ENCODE measurements around the gene KIF3B.
"Not testable (repeated sequence)": the region's sequence is repeated elsewhere in the genome, so short reads cannot be mapped to it uniquely, and the experiment has no call there.

KIF3B gene

GRCh38 chr20:32357869-32358631, 80.6 kb downstream of the KIF3B start, which contains the start of gene ASXL1:
Gene ASXL1, plus strand, starts transcription at chr20:32358331. Its CDS starts 445 bp downstream, at chr20:32358776.
- DNase-seq = peak; percentile 94

DNA sequence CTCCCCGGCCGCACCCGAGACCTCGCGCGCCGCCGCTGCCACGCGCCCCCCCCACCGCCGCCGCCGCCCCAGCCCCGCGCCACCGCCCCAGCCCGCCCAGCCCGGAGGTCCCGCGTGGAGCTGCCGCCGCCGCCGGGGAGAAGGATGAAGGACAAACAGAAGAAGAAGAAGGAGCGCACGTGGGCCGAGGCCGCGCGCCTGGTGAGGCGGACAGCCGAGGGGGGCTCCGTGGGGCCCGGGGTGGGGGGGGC, 81.1 kb downstream of the KIF3B start:
- no peak for DNase-seq

DNA sequence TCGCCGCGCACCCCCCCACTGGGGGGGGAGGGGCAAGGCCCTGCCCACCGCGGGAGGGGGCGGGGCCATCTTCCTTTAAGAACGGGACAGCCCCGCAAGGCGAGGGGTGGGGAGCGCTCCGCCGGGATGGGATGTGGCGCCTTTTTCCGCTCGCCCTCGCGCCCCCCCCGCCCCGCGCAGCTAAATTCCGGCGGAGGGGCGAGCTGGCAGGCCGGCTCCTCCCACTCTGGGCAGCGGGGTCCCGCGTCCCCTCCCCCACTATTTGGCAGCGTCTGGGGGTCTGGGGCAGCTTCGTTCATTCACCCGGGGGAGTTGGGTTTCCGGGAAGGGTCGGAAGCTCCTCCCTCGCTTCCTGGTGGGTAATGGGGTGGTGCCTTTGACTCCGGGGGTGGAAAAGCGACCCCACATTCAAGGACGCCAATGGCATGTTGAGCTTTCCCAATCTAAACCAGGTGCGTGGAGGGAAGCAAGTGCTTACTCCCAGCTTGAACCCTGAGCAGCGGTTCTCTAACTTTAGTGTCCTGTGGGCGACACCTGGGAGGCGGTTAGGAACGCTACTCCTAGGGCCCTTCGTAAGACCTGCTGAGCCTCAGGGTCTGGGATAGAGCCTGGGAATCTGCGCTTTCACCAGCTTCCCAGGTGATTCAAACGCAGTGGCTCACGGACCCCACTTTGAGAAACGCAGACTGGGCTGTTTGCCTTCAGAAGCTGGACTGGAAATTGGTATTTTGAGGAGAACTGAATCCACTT, 81.6 kb downstream of the KIF3B start:
- no peak for DNase-seq

DNA sequence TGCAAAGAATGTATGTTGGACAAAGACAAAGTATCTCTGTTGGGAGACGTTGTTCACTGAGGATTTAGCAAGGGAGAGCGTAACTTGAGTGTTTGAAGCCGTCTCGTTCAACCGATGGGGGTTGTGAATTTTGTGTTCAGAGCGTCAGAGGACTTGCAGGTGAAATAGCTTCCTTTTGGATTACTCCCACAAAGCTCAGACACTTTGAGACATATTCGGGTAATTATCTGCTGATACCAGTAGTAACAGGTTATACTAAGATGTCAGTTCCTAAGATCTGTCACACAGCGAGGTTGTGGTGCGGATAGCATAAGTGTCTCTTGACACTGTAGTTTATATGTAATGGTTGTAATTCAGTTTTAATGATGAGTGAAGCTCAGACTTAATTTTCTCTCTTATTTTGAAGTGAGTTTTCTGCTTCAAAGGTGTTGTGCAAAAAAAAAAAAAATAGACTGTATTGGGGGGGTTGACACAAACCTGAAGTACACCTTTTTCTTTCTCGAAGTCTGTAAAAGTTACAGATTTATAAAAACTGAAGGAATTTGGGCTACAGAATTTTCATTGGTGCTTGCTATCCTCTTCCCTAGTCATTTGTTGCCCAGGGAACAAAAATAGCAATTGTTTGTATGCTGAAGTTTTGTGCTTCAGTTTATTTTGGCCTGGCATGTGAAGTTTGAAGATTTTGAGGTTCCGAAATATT, 82.3 kb downstream of the KIF3B start:
- no peak for DNase-seq

DNA sequence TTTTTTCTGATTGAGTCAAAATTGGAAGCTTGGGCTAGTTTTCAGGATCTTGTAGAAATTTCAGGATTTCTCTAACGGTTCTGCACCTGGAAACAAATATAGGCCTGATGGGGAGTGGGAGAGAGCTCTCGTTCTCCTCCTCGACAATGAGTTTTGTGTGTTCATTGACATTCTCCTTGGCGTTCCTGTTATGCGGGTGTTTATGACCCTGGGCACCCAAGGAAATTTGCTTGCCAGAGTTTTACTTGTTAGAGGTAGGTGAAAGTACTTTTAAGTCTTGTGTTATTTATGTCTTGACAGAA, 82.8 kb downstream of the KIF3B start:
- no peak for DNase-seq

DNA sequence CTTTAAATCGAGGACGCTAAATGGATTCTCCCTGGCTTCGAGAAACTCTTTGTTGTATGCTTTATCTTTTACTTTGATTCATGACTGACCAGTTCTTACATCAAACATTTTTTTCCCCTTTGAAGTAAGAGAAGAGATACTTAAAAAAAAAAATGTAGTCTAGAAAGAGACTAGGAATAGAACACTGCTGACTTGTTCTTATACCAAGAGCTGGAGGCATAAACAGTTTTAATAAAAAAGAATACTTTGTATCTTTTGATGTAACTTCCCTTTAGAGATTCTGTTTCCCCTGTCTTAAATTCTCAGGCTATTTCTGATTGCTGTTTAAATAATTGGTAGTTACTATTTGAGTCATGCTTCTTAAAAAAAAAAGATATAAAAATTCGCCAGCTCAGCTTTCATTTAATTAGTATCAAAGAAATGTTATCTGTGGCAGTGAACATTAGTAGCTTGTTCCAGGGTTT, 85.5 kb downstream of the KIF3B start:
- DNase-seq = no peak

DNA sequence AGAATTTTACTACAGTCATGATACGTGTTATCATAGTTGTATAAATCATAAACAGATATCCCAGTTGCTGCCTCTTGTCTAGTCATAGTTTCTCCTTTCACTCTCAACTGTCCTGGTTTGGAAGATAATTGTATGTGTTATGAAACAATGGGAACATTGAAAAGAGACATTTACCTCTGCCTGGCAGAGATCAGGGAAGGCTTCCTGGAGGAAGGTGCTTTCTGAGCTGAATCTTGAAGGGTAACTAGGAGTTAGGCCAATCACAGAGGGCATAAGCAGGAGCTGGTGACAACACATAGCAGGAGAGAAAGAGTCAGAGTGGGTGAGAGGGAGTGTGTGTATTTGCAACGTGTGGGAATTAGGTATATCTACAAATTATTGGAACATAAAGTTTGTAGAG, 86.0 kb downstream of the KIF3B start:
- DNase-seq = no peak

- DNase-seq = no peak
Observed at GRCh38 chr20:32364554-32365208, 87.2 kb downstream of the KIF3B start.

- DNase-seq = no peak
Observed at GRCh38 chr20:32365564-32365963, 88.1 kb downstream of the KIF3B start.

DNA sequence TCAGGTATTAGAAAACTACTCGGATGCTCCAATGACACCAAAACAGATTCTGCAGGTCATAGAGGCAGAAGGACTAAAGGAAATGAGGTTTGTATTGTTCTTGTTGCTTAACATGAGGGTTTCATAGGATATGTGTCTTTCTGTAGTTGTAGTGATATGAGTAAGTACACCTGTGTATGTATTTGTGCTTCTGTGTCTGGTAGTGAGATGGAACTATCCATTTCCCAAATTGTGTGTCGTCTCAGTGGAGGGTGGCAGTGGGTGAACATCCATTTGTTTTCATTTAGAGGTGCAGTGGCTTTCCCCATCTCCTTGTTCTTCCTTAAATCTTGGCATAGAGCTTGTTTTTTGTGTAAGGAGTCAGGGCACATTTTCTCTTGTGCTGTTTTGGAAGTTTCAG, 88.9 kb downstream of the KIF3B start:
- no peak for DNase-seq

GRCh38 chr20:32368323-32368722, 90.9 kb downstream of the KIF3B start:
- DNase-seq = no peak

DNA sequence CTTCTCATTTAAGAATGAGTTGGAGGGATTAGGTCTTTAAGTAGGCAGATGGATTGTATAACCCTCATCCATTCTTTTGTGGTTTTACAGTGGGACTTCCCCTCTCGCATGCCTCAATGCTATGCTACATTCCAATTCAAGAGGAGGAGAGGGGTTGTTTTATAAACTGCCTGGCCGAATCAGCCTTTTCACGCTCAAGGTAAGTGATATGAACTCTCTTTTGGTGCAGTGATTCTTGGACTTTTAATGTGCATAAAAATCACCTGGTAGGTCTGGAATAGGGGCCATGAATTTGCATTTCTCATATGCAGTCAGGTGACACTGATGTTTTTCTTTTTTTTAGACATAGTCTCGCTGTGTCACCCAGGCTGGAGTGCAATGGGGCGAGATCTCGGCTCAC, 91.5 kb downstream of the KIF3B start:
- DNase-seq = no peak

- no peak for DNase-seq
Observed at GRCh38 chr20:32370897-32371296, 93.4 kb downstream of the KIF3B start.

DNA sequence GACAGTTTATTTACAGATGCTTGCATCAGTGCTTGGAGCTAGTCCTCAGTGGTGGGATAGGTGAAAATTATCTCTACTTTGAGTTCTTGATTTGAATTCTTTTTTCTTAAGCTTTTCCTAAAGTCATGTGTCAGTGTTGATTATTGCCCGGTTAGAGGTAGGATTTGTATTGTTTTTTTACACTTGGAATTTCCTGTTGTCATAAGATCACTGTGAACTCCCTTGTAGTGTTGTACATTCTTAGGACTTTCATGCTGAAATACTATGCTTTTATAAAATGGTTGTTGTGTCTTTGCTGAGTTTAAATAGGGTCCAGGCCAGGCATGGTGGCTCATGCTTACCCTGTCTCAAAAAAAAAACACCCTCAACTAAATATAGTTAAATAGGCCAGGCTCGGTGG, 101.0 kb downstream of the KIF3B start:
- no peak for DNase-seq

DNA sequence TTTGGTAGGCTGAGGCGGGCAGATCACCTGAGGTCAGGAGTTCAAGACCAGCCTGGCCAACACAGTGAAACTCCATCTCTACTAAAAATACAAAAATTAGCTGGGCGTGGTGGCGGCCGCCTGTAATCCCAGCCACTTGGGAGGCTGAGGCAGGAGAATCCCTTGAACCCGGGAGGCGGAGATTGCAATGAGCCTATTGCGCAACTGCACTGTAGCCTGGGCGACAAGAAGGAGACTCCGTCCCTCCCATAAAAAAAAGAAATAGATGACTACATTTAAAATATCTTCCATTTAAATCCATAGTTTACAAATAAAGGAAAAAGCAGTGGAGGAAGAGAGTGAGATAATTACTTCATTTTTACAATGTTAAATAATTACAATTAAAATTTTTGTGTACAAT, 102.6 kb downstream of the KIF3B start:
- not testable (repeated sequence) for DNase-seq

DNA sequence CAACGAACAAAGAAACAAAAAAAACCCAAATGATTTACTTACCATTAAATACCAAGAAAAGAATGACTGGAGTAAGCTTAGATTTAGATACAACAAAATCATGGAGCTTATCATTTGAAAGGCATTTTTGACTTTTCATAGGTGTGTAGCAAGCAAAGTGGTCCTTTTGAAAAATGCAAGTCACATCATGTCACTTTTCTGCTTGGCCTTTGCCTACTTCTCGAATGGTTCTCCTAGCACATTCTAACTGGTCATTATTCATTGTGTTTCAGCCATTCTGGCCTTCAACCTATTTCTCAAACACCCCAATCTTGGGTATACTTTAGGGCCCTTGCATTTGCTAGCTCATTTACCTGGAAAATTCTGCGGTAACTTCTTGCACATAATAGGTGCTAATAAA, 103.3 kb downstream of the KIF3B start:
- no peak for DNase-seq

GRCh38 chr20:32382102-32382950, 104.9 kb downstream of the KIF3B start:
- no peak for DNase-seq

DNA sequence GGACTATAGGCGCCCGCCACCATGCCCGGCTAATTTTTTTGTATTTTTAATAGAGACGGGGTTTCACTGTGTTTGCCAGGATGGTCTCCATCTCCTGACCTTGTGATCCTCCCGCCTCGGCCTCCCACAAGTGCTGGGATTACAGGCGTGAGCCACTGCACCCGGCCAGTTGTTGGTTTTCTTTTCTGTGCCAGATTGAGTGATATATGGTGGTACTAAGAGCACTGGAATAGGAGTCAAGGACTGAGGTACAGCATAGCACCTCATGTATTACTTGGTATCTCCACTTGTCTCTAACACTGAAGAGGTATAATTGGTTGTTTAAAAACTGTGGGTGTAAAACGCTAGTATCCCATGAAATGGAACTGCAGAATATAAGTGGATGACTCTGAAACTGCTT, 106.0 kb downstream of the KIF3B start:
- DNase-seq = not testable (repeated sequence)
